Esophagus (tissue), 2 donors: Measurements from ENCODE around the gene ABHD17A. TPM values are rescaled to one million over a fixed set of nuclear protein-coding genes. Genes with fewer than 3 reads are reported as not detected.
A peak's percentile ranks its signal among the peaks of the same experiment; 100 is the strongest.

Experiments
- H3K27ac ChIP-seq, 2 donors: one replicate each; pipeline ENCODE4 v1.5.1; 2013; ENCODE audit warnings: low read depth in 2 of 2, mild to moderate bottlenecking in 2 of 2, inconsistent platforms in 1 of 2, low read length in 1 of 2, moderate library complexity in 1 of 2
- H3K27me3 ChIP-seq, 2 donors: one replicate each; pipeline ENCODE4 v1.6.1; 2013; ENCODE audit warnings: low read length in 2 of 2, control low read depth in 1 of 2, mild to moderate bottlenecking in 1 of 2; ENCODE audit not compliant: insufficient read depth in 2 of 2, control insufficient read depth in 1 of 2
- H3K36me3 ChIP-seq, 2 donors: one replicate each; pipeline ENCODE4 v1.6.1; 2013; ENCODE audit warnings: low read length in 1 of 2; ENCODE audit not compliant: control insufficient read depth in 2 of 2, insufficient read depth in 2 of 2
- H3K4me1 ChIP-seq, 2 donors: one replicate each; pipeline ENCODE4 v1.6.1; 2013; ENCODE audit warnings: low read length in 1 of 2; ENCODE audit not compliant: control insufficient read depth in 2 of 2, insufficient read depth in 2 of 2
- H3K4me3 ChIP-seq, 2 donors: one replicate each; pipeline ENCODE4 v1.5.1; 2013; ENCODE audit warnings: low read length in 2 of 2, mild to moderate bottlenecking in 2 of 2, low read depth in 1 of 2, moderate library complexity in 1 of 2
- H3K9me3 ChIP-seq, 2 donors: one replicate each; pipeline ENCODE4 v1.6.1; 2013; ENCODE audit warnings: mild to moderate bottlenecking in 2 of 2, low read depth in 1 of 2, low read length in 1 of 2, moderate library complexity in 1 of 2; ENCODE audit not compliant: control insufficient read depth in 2 of 2, insufficient read depth in 1 of 2
- WGBS, 2 donors: extraction: QIAGEN DNeasy Blood & Tissue Kit; methylation state at CpG; one replicate each; pipeline ENCODE4 v1.1.7; 2013; 5-methylcytosine and 5-hydroxymethylcytosine counted together
- polyA plus RNA-seq, 2 donors: library from polyadenylated mRNA; stranded (reverse); fragments of 200-250 nt; gene quantifications; one replicate each; pipeline ENCODE4 v1.2.3, GENCODE V29; 2013
- donor health status: healthy with polysubstance abuse.
- donor health status: Bipolar disorder and iron deficiency.

The ABHD17A gene
- polyA plus RNA-seq, 2 donors, result 73.9 to 76.2 TPM

GRCh38 chr19:1862424-1863327 lies 22.6 kb downstream of the ABHD17A start:
- 0 to 1% methylated on average over 103 to 109 of the region's 109 CpGs for WGBS, 2 donors
- Histone ChIP-seq H3K36me3 (no peaks in the 10 kb centered on the region), H3K27me3 (no peaks in the 10 kb centered on the region), H3K9me3 (no peaks in the 10 kb centered on the region), H3K4me3 (peak overlapping the region; percentile 86 to 90), H3K4me1 (peaks cover 11 to 31% of the 10 kb centered on the region in 2 donors), H3K27ac (peak overlapping the region; percentile 90 to 95)

GRCh38 chr19:1862068-1862423 lies 23.2 kb downstream of the ABHD17A start:
- Histone ChIP-seq H3K27ac (peak overlapping the region; percentile 29 to 95), H3K4me1 (peaks cover 11 to 34% of the 10 kb centered on the region in 2 donors), H3K9me3 (no peaks in the 10 kb centered on the region), H3K4me3 (peak overlapping the region; percentile 86 to 90), H3K36me3 (no peaks in the 10 kb centered on the region), H3K27me3 (no peaks in the 10 kb centered on the region)
- WGBS, 2 donors, result 5 to 7% methylated on average over 21 of the region's 21 CpGs

- Histone ChIP-seq H3K4me1 (peaks cover 11 to 37% of the 10 kb centered on the region in 2 donors), H3K4me3 (peak overlapping the region; percentile 86 to 90), H3K9me3 (no peaks in the 10 kb centered on the region), H3K27me3 (no peaks in the 10 kb centered on the region), H3K27ac (peak overlapping the region; percentile 29 to 95), H3K36me3 (no peaks in the 10 kb centered on the region)
- WGBS, 2 donors, result 24 to 35% methylated on average over 23 of the region's 23 CpGs
These were observed 23.7 kb downstream of the ABHD17A start for GRCh38 chr19:1861599-1862031.

GRCh38 chr19:1860821-1861598 lies 24.3 kb downstream of the ABHD17A start:
- peaks cover 12 to 42% of the 10 kb centered on the region in 2 donors for H3K4me1 ChIP-seq
- no peaks in the 10 kb centered on the region for H3K27me3 ChIP-seq
- H3K27ac ChIP-seq, result peak overlapping the region; percentile 12 to 58
- no peaks in the 10 kb centered on the region for H3K9me3 ChIP-seq
- peak overlapping the region; percentile 86 to 90 for H3K4me3 ChIP-seq
- WGBS, 2 donors, result 42 to 49% methylated on average over 28 of the region's 28 CpGs
- no peaks in the 10 kb centered on the region for H3K36me3 ChIP-seq

GRCh38 chr19:1860042-1860775 lies 25.1 kb downstream of the ABHD17A start:
- H3K9me3 ChIP-seq, result no peaks in the 10 kb centered on the region
- peak overlapping the region; percentile 52 to 58 for H3K27ac ChIP-seq
- H3K4me3 ChIP-seq, result peak overlapping the region in 1 of 2 donors; percentile 9
- H3K4me1 ChIP-seq, result peaks cover 14 to 49% of the 10 kb centered on the region in 2 donors
- H3K36me3 ChIP-seq, result no peaks in the 10 kb centered on the region
- H3K27me3 ChIP-seq, result no peaks in the 10 kb centered on the region
- WGBS, 2 donors, result 17 to 20% methylated on average over 27 to 32 of the region's 32 CpGs

GRCh38 chr19:1859331-1859781 lies 25.9 kb downstream of the ABHD17A start:
- peak overlapping the region in 1 of 2 donors; percentile 45 for H3K27ac ChIP-seq
- peaks cover 17 to 53% of the 10 kb centered on the region in 2 donors for H3K4me1 ChIP-seq
- H3K9me3 ChIP-seq, result no peaks in the 10 kb centered on the region
- WGBS, 2 donors, result 37 to 45% methylated on average over 18 of the region's 18 CpGs
- peaks cover 0 to under 1% of the 10 kb centered on the region in 2 donors for H3K36me3 ChIP-seq
- no peak overlapping the region for H3K4me3 ChIP-seq
- H3K27me3 ChIP-seq, result no peaks in the 10 kb centered on the region

GRCh38 chr19:1858412-1859081 lies 26.7 kb downstream of the ABHD17A start:
- H3K9me3 ChIP-seq, result no peaks in the 10 kb centered on the region
- H3K4me3 ChIP-seq, result no peak overlapping the region
- WGBS, 2 donors, result 54 to 60% methylated on average over 10 of the region's 10 CpGs
- H3K27ac ChIP-seq, result peak overlapping the region; percentile 92 to 95
- peaks cover 17 to 59% of the 10 kb centered on the region in 2 donors for H3K4me1 ChIP-seq
- H3K36me3 ChIP-seq, result peaks cover 0 to 3% of the 10 kb centered on the region in 2 donors
- no peaks in the 10 kb centered on the region for H3K27me3 ChIP-seq

GRCh38 chr19:1857648-1858326 lies 27.5 kb downstream of the ABHD17A start:
- H3K4me1 ChIP-seq, result peaks cover 17 to 65% of the 10 kb centered on the region in 2 donors
- peaks cover 0 to 3% of the 10 kb centered on the region in 2 donors for H3K36me3 ChIP-seq
- no peaks in the 10 kb centered on the region for H3K27me3 ChIP-seq
- H3K9me3 ChIP-seq, result no peaks in the 10 kb centered on the region
- peak overlapping the region; percentile 4 to 44 for H3K4me3 ChIP-seq
- H3K27ac ChIP-seq, result peak overlapping the region; percentile 92 to 95
- WGBS, 2 donors, result 28 to 41% methylated on average over 15 to 16 of the region's 16 CpGs
